GM19238 (cell line): ENCODE results near the gene APOOL.
"Not testable (repeated sequence)": the region's sequence is repeated elsewhere in the genome, so short reads cannot be mapped to it uniquely, and the experiment has no call there.

ENCODE experiments used
- DNase-seq: peaks from one replicate; pipeline ENCODE4 v3.0.0; 2011; ENCODE audit warnings: low spot score; ENCODE audit not compliant: insufficient read length

APOOL gene, protein sequence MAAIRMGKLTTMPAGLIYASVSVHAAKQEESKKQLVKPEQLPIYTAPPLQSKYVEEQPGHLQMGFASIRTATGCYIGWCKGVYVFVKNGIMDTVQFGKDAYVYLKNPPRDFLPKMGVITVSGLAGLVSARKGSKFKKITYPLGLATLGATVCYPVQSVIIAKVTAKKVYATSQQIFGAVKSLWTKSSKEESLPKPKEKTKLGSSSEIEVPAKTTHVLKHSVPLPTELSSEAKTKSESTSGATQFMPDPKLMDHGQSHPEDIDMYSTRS

DNA sequence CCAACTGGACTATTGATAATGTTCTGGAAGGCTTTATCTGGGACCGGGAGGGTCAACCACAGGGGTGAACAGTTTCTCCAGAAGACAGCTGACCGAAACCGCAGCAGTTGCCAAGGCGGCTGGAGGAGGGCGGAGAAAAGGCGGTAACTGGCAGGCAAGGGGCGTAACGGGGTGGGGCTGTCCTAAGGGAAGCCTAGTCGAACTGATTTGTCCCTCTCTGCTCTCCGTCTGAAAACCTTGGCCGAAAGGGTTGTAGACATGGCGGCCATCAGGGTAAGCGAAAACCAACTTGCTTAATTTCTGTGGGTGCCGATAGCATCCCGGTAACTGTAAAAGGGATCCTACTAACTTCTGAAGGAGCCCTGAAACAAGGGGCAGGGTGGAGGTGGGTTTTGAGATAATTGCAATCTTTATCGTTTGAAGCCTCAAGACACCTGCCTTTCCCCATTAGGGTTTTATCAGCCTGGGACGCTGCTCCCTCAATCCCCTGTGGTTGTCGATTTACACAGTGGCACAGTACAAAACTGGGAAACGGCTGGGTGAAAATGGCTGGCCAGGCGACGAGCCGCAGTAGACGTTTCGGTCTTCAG lies at the start of gene APOOL:
TSS of gene APOOL (plus strand) at position 223 of the 590 bp plus-strand sequence. CDS start at position 259, 36 bp downstream.
- peak; percentile 28 for DNase-seq

DNA sequence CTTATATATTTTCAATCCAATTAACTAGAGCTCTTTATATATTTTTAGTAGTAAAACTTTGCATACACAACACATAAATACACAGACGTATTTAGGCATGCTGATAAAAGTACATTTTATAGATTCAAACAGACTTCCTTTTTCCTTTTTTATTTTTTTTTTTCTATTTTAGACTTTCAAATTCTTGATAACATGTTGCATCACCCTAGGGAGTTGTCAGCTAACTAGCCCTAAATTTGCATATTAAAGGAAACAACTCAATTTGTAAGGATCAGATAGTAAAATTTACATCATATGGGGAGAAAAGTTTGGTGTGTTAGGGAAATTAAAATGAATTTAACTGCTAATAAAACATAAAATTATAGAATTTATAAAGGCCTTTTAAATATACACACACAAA lies 47.4 kb upstream of the APOOL start:
- DNase-seq: no peak

DNA sequence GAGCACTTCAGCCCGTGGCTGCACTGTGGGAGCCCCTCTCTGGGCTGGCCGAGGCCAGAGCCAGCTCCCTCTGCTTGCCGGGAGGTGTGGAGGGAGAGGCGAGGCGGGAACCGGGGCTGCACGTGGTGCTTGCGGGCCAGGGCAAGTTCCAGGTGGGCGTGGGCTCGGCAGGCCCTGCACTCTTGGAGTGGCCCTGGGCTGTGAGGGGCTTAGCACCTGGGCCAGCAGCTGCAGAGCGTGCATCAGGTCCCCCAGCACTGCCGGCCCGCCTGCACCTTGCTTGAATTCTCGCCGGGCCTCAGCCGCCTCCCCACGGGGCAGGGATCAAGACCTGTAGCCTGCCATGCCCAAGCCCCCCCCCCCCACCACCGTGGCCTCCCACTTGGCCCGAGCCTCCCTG lies 28.9 kb upstream of the APOOL start:
- DNase-seq: no peak

DNA sequence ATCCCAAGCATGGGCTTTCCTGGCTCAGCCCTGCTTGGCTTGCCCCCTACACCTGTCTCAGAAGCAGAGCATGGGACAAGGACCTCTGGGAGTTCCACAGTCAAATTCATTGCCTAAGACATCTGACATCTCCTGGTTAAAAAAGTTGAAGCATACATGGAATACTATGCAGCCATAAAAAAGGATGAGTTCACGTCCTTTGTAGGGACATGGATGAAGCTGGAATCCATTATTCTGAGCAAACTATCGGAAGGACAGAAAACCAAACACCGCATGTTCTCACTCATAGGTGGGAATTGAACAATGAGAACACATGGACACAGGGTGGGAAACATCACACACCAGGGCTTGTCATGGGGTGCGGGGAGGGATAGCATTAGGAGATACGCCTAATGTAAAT lies 11.9 kb upstream of the APOOL start:
- not testable (repeated sequence) for DNase-seq

DNA sequence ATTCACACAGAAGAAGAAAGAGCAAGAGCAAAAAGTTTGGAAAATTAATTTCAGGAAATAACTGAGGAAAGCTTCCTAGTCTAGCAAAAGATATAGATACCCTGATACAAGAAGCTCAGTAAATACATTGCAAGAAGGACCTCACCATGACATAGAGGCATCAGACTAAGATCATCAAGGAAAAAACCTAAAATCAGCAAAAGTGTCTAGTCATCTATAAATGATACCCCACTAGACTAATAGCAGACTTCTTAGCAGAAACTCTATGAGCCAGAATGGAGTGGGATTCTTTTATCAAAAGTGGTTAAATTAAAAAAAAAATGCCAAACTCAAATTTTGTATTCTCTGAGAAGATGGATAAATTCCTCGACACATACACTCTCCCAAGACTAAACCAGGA lies 10.5 kb upstream of the APOOL start:
- no peak for DNase-seq

DNA sequence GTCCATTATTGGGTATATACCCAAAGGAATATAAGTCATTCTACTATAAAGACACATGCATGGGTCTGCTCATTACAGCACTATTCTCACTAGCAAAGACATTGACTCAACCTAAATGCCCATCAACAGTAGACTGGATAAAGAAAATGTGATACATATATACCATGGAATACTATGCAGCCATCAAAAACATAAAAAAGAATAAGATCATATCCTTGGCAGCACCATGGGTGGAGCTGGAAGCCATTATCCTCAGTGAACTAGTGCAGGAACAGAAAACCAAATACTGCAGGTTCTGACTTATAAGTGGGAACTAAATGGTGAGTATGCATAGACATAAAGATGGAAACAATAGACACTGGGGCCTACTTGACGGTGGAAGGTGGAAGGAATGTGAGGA lies 2.3 kb upstream of the APOOL start:
- no peak for DNase-seq

DNA sequence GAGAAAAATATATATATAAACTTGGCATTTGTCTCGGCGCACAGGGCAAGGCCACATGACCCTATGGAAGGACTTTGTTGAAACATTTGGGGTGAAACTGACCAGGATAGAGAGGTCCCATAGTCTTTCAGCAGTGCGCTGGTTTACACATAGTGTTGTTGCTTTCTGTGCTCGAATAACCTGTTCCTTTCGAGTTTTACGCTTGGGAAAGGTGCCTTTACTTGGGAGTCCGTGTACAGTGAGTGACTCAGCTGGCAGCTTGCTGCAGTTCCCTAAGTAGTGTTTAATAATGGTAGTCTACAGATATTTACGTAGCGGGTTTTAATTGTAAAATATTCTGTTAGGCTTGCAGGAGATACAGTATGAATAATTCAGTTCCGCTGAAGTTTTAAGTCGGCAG lies 578 bp downstream of the APOOL start:
- DNase-seq: no peak

DNA sequence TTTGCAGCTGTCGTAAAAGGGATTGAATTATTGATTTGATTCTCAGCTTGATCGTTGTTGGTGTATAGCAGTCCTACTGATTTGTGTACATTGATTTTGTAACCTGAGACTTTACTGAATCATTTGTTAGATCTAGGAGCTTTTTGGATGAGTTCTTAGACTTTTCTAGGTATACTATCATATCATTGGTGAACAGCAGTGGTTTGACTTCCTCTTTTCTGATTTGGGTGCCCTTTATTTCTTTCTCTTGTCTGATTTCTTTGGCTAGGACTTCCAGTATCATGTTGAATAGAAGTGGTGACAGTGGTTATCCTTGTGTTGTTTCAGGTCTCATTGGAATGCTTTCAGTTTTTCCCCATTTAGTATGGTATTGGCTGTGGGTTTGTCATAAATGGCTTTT lies 8.4 kb downstream of the APOOL start:
- DNase-seq: no peak

DNA sequence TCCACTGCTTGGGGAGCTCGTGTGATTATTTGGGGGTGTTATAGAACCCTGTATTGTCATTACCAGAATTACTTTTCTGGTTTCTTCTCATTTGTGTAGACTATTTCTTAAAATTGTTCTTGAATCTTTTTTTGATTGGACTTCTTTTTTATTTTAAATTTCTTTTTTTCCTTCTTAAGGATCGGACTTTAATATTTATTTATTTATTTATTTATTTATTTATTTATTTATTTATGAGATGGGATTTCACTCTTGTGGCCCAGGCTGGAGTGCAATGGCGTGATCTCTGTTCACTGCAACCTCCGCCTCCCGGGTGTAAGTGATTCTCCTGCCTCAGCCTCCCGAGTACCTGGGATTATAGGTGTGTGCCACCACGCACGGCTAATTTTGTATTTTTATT lies 11.7 kb downstream of the APOOL start:
- not testable (repeated sequence) for DNase-seq

DNA sequence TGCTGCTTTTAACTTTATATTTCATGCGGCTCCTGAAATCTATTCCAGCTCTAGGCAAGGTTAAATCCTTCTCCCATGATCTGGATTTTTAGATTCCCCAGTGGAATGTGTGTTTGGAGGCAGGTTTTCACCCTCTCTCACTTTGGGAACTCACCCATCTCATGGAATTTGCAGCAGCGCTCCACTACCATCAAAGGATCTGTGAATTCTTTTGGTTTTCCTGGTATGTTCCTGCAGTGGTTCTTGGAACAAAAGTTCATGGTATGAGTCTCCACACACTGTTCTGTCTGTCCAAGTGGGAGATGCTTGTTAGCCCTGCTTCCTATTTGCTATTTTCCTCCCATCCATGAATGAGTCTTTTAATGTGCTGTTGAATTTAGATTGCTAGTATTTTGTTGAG lies 14.0 kb downstream of the APOOL start:
- DNase-seq: no peak

DNA sequence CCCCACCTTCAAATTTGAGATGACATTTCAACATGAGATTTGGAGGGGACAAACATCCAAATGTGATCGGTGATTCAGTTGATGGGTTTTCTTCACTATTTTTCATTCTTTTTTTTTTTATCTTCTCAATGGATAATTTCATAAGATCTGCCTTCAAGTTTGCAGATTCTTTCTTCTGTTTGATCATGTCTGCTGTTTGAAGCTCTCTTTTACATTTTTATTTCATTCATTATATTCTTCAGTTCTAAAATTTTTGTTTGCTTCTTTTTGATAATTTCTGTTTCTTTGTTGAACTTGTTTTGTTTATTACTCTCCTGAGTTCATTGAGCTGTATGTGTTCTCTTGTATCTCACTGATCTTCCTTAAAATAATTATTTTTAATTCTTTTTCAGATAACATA lies 14.8 kb downstream of the APOOL start:
- no peak for DNase-seq

DNA sequence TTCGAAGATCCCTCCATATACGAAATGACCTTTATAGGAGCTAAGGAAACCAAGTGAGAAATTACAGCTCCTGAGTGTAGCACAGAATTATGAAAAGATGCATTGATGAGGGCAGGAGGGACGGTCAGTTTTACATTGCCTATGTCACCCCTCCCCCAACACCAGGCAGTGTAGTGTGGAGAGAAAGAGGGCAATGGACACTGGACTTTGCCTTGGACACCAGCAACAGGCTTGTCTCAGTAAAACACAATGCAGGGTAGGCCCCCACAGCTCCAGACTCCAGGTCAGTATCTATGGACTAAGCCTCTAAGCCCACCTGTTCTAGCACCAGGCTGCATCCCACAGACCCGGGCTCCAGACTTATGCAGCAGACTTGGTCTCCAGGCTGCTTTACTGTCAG lies 16.5 kb downstream of the APOOL start:
- DNase-seq: no peak

DNA sequence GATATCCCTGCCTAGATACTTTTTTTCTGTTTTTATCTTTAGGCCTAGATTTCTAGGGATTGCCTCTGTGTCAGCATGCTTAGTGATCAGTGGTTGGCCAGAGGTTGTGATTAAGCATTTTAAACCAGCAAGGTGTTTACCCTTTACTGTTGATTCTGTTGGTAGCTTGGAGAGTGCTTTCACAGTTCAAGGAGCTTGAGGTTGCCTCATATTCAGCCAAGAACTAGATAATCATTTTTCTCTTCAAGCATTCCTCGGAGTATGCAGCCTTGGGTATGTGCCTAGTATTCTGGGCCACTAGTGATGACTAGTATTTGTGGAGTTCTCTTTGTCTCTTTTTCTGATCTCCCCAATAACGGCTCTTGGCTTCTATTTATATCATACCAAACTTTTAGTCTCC lies 20.4 kb downstream of the APOOL start:
- no peak for DNase-seq

DNA sequence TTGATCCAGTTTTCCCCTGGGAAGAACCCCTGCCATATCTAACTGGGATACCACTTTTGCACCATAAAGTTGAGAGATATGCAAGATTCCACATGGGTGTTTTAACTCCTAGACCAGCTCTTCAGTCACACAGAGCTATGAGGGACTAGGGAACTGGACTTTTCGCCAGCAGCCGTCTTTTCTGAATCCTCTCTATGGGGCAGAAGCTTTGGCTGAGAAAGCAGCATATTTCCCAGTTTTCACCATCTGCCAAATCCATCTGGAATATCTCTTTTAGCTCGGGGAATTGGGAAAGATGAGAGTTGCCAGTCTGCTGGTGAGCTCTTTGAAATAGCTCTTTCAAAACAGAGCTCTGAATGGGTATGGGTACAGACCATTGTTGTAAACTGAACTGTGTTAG lies 20.9 kb downstream of the APOOL start:
- no peak for DNase-seq

DNA sequence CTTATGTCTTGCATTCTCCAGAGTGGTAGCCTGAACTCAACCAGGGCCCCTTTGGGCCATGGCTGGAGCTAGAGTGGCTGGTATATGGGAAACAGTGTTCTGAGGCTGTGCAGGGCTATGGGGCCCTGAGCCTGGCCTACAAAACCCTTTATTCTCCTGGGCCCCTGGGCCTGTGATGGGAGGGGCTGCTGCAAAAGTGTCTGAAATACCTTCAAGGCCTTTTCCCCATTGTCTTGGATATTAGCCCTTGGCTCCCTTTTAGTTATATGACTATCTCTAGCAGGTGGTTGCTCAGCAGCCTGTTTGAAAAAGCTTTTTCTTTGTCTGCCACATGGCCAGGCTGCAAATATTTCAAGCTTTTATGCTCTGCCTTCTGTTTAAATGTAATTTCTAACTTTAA lies 22.5 kb downstream of the APOOL start:
- DNase-seq: no peak

DNA sequence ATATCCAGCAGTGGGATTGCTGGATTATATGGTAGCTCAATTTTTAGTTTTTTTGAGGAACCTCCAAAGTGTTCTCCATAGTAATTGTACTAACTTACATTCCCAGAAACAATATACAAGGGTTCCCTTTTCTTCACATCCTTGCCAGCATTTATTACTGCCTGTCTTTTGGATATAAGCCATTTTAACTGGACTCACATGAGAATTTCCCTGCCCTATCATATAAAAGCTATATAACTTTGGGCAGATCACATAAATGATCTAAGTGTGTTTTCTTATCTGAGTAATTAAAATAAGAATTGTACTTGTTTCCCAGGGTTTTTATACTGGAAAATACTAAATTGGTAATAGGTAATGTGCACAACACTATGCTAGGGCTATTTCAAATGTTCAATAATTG lies 25.4 kb downstream of the APOOL start:
- no peak for DNase-seq

DNA sequence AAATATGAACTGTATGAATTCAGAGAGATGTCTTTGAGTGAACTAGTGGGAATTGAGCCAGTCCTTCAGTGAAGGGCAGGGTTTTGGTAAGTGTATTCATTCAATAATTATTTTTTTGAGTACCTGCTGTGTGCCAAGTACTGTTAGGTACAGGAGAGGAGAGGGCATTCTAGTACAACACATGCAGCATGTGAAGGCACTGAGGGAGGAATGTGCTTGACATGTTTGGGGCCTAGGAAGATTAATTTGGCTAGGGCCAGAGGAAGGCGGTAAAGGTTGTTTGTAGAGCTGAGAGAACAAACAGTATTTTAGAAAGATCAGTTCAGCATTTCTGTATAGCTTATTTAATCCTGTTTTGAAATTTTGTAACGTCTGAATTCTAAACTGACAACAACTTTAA lies 27.8 kb downstream of the APOOL start:
- no peak for DNase-seq

DNA sequence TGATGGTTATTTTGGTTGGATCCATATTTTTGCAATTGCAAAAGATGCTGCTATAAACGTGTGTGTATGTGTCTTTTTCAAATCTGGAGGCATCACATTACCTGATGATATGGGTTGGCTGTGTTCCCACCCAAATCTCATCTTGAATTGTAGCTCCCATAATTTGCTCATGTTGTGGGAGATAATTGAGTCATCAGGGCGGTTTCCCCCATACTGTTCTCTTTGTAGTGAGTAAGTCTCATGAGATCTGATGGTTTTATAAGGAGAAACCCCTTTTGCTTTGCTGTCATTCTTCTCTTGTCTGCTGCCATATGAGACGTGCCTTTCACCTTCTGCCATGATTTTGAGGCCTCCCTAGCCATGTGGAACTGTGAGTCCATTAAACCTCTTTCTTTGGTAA lies 33.4 kb downstream of the APOOL start:
- no peak for DNase-seq

DNA sequence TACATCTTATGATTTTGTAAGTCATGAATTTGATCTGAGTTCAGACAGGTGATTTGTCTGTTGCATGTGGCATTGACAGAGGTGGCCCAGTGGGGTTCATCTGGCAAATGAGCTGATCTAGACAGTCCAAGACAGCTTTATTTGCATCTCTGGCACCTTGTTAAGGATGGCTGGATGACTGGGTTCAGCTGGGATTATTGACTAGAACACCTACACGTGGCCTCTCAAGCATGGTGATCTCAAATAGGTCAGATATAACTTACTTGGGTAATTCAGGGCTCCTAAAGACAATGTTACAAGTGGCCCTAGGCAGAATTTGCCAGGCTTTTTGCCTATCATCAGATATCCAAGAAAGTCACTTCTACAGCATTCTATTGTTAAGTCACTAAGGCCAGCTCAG lies 48.0 kb downstream of the APOOL start:
- no peak for DNase-seq

DNA sequence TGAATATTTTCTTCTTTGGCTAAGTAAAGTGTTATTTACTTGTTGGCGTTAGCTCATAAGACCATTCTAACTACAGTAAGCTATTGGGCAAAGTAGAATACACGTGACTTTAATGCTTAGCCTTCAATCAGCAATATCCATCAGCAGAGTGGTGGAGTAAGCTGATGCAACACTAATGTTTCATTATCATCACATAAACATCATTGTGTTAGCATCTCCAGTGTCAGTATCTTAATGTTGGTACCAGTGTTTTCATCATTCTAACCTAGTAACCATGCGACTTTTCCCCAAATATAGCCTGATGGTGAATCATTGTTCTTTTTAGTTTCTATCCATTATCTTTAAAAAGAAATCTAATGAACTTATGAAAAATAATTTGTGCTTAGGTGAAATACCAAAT lies 48.5 kb downstream of the APOOL start:
- DNase-seq: no peak

DNA sequence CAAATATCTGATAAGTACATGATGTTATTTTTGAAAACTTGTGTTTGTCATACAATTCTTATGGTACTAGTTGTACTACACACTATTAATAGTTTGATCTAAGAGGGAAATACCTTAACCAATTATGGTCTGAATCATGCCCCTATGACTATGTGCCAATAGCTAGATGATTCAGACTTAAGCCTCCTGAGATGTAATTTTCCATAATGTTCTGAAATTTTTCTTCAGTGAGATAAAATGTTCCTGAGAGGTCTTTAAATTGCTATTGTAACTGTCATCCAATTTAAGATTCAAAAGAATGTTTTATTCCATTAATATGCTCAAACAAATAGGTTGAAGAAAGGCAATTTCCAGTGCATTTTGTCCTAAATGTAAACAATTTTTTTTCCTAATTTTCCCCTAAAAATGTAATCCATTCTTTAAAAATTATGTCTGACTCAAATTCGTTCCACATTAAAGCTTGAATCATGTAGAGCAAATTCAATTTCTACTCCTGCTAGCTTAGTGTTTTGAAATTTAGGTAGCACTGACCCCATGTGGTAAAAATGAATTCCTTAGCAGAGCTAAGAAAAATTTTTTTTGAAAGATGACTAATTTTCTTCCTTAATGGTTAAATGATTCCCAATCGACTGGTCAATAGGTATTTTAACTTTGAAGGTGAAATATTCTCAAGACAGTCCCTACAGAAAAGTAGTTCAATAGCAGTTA lies 49.1 kb downstream of the APOOL start:
- DNase-seq: no peak

DNA sequence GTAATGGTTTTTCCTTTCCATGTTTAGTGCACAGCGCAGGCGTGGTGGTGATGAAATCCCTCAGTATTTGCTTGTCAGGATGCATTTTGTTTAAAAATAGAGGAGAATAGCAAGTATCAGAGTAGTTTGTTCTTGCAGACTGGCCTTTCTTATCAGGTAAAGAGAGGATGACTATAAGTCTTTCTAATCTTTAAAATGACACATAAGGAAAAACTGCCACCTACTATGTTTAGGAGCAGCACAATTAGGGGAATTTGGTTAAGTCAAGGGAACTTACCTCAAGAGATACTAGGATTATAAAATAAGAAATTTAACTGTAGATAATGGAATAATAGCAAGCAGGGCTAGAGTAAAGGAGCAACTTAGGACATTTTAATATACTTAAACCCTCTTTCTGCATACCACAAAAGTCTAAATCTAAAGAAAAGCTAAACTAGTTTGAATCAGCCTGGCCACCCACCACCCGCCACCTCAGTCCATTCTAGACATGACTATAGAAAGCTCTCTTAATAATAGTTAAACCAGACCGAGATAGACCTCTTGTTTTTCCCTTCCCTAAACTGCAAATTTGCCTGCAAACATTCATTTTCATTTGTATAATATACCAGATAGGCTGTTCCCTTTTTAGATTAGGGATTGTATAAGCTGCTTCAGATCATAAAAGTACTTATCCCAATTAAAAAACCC lies 62.0 kb downstream of the APOOL start:
- no peak for DNase-seq
